Lung (tissue), 12 donors: Measurements from ENCODE around the gene MYNN. TPM values are rescaled to one million over a fixed set of nuclear protein-coding genes. Genes with fewer than 3 reads are reported as not detected.

Experiments used
- ATAC-seq: fragments of 200-7000 bp; cut with Tn5 transposase; one replicate; pipeline ENCODE4 v1.9.1; 2020; ENCODE audit warnings: moderate number of reproducible peaks; ENCODE audit not compliant: insufficient read depth, low FRiP score
- DNase-seq, 3 donors: peaks; one replicate each; pipeline ENCODE4 v3.0.0-alpha.2; 2013 to 2017
- H3K27ac ChIP-seq, 2 donors: one replicate each; pipeline ENCODE4 v1.5.1; 2013; ENCODE audit warnings: mild to moderate bottlenecking in 2 of 2, moderate library complexity in 2 of 2, control low read depth in 1 of 2, inconsistent platforms in 1 of 2, low read depth in 1 of 2, low read length in 1 of 2
- H3K27me3 ChIP-seq, 3 donors: one replicate each; pipeline ENCODE4 v1.5.1; 2013; ENCODE audit warnings: low read length in 2 of 3; ENCODE audit not compliant: control insufficient read depth in 3 of 3, insufficient read depth in 3 of 3
- H3K36me3 ChIP-seq, 4 donors: one replicate each; pipeline ENCODE4 v1.5.1; 2013; ENCODE audit warnings: low read length in 4 of 4, mild to moderate bottlenecking in 1 of 4, moderate library complexity in 1 of 4; ENCODE audit not compliant: control insufficient read depth in 4 of 4, insufficient read depth in 4 of 4
- H3K4me1 ChIP-seq, 5 donors: one replicate each; pipeline ENCODE4 v1.5.1; 2013; ENCODE audit warnings: low read length in 5 of 5, mild to moderate bottlenecking in 2 of 5, moderate library complexity in 1 of 5; ENCODE audit not compliant: control insufficient read depth in 5 of 5, insufficient read depth in 5 of 5
- H3K4me3 ChIP-seq: one replicate; pipeline ENCODE4 v1.5.1; 2013; ENCODE audit warnings: mild to moderate bottlenecking, control low read depth, moderate library complexity
- H3K9ac ChIP-seq, 2 donors: one replicate each; pipeline ENCODE4 v1.5.1; 2013; ENCODE audit warnings: low read length in 2 of 2, control low read depth in 1 of 2; ENCODE audit not compliant: insufficient read depth in 1 of 2
- H3K9me3 ChIP-seq, 4 donors: one replicate each; pipeline ENCODE4 v1.5.1; 2013; ENCODE audit warnings: low read length in 3 of 4, mild to moderate bottlenecking in 1 of 4, moderate library complexity in 1 of 4; ENCODE audit not compliant: control insufficient read depth in 4 of 4, insufficient read depth in 3 of 4
- WGBS, 2 donors: extraction: QIAGEN DNeasy Blood & Tissue Kit; methylation state at CpG; one replicate each; pipeline ENCODE4 v1.1.7; 2013; 5-methylcytosine and 5-hydroxymethylcytosine counted together
- polyA plus RNA-seq, 2 donors: library from polyadenylated mRNA; stranded (reverse); fragments of 200-250 nt; gene quantifications; one replicate each; pipeline ENCODE4 v1.2.1, GENCODE V29; 2013
- total RNA-seq, 2 donors: library from RNA; depleted of rRNA in 1 of 2; stranded (reverse); fragments of >200 nt in 1 of 2; gene quantifications; one replicate each; pipeline ENCODE4 v1.2.1, GENCODE V29; 2014 to 2021
- TF ChIP-seq, protein P1 (sequence below): IDR thresholded peaks from 2 replicates; pipeline ENCODE4 v1.5.1; 2012; ENCODE audit warnings: mild to moderate bottlenecking; ENCODE audit errors: control extremely low read depth, extremely low read depth
- donor health status: control.
- donor health status: control.
- donor health status: Bipolar disorder and iron deficiency.
- donor health status: healthy.
- donor health status: DM: yes; HTN: yes; CAD: no.

The MYNN gene
- total and polyA plus RNA-seq, 4 donors = 8.1 to 32.1 (median 10.0) TPM

- H3K9me3 ChIP-seq = no peaks in the 10 kb centered on the region
- no peak overlapping the region for H3K27ac ChIP-seq
- H3K27me3 ChIP-seq = no peaks in the 10 kb centered on the region
- TF ChIP-seq, protein P1, sequence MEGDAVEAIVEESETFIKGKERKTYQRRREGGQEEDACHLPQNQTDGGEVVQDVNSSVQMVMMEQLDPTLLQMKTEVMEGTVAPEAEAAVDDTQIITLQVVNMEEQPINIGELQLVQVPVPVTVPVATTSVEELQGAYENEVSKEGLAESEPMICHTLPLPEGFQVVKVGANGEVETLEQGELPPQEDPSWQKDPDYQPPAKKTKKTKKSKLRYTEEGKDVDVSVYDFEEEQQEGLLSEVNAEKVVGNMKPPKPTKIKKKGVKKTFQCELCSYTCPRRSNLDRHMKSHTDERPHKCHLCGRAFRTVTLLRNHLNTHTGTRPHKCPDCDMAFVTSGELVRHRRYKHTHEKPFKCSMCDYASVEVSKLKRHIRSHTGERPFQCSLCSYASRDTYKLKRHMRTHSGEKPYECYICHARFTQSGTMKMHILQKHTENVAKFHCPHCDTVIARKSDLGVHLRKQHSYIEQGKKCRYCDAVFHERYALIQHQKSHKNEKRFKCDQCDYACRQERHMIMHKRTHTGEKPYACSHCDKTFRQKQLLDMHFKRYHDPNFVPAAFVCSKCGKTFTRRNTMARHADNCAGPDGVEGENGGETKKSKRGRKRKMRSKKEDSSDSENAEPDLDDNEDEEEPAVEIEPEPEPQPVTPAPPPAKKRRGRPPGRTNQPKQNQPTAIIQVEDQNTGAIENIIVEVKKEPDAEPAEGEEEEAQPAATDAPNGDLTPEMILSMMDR = no peak
- H3K36me3 ChIP-seq = peaks cover 0 to 4% (median under 1%) of the 10 kb centered on the region in 4 donors
- no peaks in the 10 kb centered on the region for H3K4me1 ChIP-seq
- WGBS, 2 donors = 92 to 94% methylated on average over 3 of the region's 3 CpGs
- no peak overlapping the region for H3K4me3 ChIP-seq
- DNase-seq (no peak), ATAC-seq (no peak)
- no peak overlapping the region for H3K9ac ChIP-seq
Observed at GRCh38 chr3:169804681-169805080, 31.5 kb downstream of the MYNN start.

GRCh38 chr3:169809230-169809795, 36.1 kb downstream of the MYNN start:
- DNase-seq = no peak
- H3K27ac ChIP-seq = no peak overlapping the region
- no peak for ATAC-seq
- TF ChIP-seq, protein P1 = no peak
- 27 to 45% methylated on average over 2 of the region's 2 CpGs for WGBS, 2 donors
- H3K27me3 ChIP-seq = no peaks in the 10 kb centered on the region
- no peaks in the 10 kb centered on the region for H3K9me3 ChIP-seq
- no peak overlapping the region for H3K4me3 ChIP-seq
- H3K4me1 ChIP-seq = peaks cover 0 to 9% (median 5%) of the 10 kb centered on the region in 5 donors
- H3K9ac ChIP-seq = no peak overlapping the region
- no peaks in the 10 kb centered on the region for H3K36me3 ChIP-seq

DNA sequence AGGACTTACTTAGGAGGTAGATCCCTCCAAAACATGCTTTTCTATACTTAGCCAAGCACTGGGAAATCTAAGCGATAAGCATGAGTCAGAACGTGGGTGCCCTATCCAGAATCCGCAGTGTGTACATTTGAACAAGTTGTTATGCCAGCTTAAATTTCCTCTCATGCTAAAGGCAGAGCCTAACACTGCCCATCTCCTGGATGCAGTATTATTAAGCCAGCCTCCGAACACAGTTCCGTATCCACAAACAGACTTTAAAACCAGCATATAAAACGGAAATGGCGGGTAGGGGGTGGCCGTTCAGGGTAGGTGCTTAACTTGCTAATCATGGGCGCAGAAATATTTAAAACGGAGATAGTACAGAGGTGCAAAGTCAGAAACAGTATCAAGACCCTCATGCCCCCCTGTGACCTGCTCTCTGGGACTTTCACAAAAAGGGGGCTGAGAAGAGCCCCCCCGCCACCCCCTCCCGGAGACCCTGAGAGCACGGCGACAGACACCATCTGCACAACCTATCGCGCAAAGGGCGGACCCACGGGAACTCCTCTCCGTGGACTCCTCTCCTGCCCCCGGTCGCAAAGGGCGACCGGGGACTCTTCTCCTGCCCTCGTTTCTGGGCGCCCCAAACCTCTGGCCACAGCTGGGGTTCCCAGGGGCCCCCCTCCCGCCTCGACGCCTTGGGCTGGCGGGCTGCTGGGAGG, 38.6 kb downstream of the MYNN start:
- TF ChIP-seq, protein P1 = no peak
- H3K27me3 ChIP-seq = no peaks in the 10 kb centered on the region

More for the DNA sequence above, 38.6 kb downstream of the MYNN start:
- H3K4me3 ChIP-seq = peak overlapping the region; percentile 40
- peak; percentile 19 for ATAC-seq
- H3K9ac ChIP-seq = peak overlapping the region; percentile 42 to 75
- 7 to 9% methylated on average over 29 of the region's 29 CpGs for WGBS, 2 donors
- H3K9me3 ChIP-seq = no peaks in the 10 kb centered on the region
- peak; percentile 68 to 80 (median 76) for DNase-seq
- no peaks in the 10 kb centered on the region for H3K36me3 ChIP-seq
- H3K4me1 ChIP-seq = peaks cover 0 to 9% (median 5%) of the 10 kb centered on the region in 5 donors
- H3K27ac ChIP-seq = peak overlapping the region; percentile 42 to 63
